Fibroblast of skin of right quadriceps (primary cell): ENCODE results near the gene PCDH9.

Experiments used
- DNase-seq: peaks from one replicate; pipeline ENCODE4 v3.0.0-alpha.2; 2013

Gene PCDH9

GRCh38 chr13:66506051-66506777 lies 723.9 kb downstream of the PCDH9 start:
- no peak for DNase-seq

- no peak for DNase-seq
Measured at GRCh38 chr13:66503890-66504289, 726.2 kb downstream of the PCDH9 start.

- DNase-seq = peak; percentile 78
Measured at GRCh38 chr13:66501181-66501580, 729.0 kb downstream of the PCDH9 start.

GRCh38 chr13:66492479-66492878 lies 737.7 kb downstream of the PCDH9 start:
- DNase-seq = no peak

GRCh38 chr13:66491251-66491650 lies 738.9 kb downstream of the PCDH9 start:
- no peak for DNase-seq

- DNase-seq = no peak
Measured at GRCh38 chr13:66489586-66489985, 740.5 kb downstream of the PCDH9 start.

- no peak for DNase-seq
Measured at GRCh38 chr13:66489172-66489571, 741.0 kb downstream of the PCDH9 start.

- DNase-seq = no peak
Measured at GRCh38 chr13:66483712-66484111, 746.4 kb downstream of the PCDH9 start.

GRCh38 chr13:66482836-66483235 lies 747.3 kb downstream of the PCDH9 start:
- DNase-seq = peak; percentile 8

GRCh38 chr13:66477816-66478215 lies 752.3 kb downstream of the PCDH9 start:
- peak; percentile 43 for DNase-seq

GRCh38 chr13:66475061-66475460 lies 755.1 kb downstream of the PCDH9 start:
- DNase-seq = no peak

GRCh38 chr13:66469745-66470144 lies 760.4 kb downstream of the PCDH9 start:
- no peak for DNase-seq

- DNase-seq = no peak
Measured at GRCh38 chr13:66468656-66469055, 761.5 kb downstream of the PCDH9 start.

- DNase-seq = no peak
Measured at GRCh38 chr13:66462187-66462586, 767.9 kb downstream of the PCDH9 start.

GRCh38 chr13:66461021-66461420 lies 769.1 kb downstream of the PCDH9 start:
- DNase-seq = peak; percentile 68

GRCh38 chr13:66459634-66460033 lies 770.5 kb downstream of the PCDH9 start:
- DNase-seq = no peak

- DNase-seq = no peak
Measured at GRCh38 chr13:66459143-66459542, 771.0 kb downstream of the PCDH9 start.

GRCh38 chr13:66446413-66446812 lies 783.7 kb downstream of the PCDH9 start:
- DNase-seq = no peak

- peak; percentile 21 for DNase-seq
Measured at GRCh38 chr13:66443926-66444325, 786.2 kb downstream of the PCDH9 start.

GRCh38 chr13:66440938-66441337 lies 789.2 kb downstream of the PCDH9 start:
- DNase-seq = no peak

GRCh38 chr13:66430728-66431127 lies 799.4 kb downstream of the PCDH9 start:
- no peak for DNase-seq

- DNase-seq = no peak
Measured at GRCh38 chr13:66430269-66430668, 799.9 kb downstream of the PCDH9 start.

- DNase-seq = no peak
Measured at GRCh38 chr13:66429156-66429555, 801.0 kb downstream of the PCDH9 start.

- peak; percentile 64 for DNase-seq
Measured at GRCh38 chr13:66427458-66427861, 802.7 kb downstream of the PCDH9 start.

- peak; percentile 28 for DNase-seq
Measured at GRCh38 chr13:66425741-66426140, 804.4 kb downstream of the PCDH9 start.
